ENCODE data around the gene NPRL2. TPM values are rescaled to one million over a fixed set of nuclear protein-coding genes. Genes with fewer than 3 reads are reported as not detected.

Gene NPRL2
- total and polyA plus RNA-seq, 5 donors: 16.7 to 24.3 (median 19.2) TPM

DNA sequence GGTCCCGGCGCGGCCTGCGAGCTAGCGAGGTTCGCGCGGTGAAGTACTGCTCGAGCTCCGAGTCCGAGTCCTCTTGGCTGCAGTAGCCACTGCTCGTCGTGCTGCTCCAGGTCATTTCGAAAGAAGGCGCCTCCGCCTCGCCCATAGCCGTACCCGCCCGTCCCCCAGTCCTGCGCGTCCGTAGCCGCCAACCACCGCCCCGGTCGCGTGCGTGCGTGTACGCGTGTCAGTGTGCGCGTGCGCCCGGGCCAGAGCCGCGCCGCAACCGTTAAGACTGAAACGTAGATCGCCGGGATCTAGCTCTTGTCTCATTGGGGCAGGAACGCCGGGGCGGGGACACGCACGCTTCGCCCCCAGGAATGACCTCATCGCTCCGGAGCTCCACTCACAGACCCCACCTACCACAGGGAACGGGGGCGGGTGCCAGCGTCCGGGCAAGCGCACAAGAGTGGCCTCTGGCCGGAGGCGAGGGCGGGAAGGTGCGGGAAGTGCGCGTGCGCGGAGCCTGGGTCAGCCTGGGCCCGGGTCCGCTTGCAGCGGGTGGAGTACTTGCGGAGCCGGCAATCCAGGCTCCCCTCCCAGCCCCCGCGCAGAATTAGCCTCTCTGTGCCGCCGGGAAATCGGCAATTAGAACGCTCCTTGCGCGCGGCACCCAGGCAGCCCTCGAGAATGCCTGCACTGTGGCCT, 13.3 kb downstream of the NPRL2 start:
- Histone ChIP-seq H3K4me3 (ENCODE audit: low read length) (peak overlapping the region; percentile 74), H3K4me1 (ENCODE audit: control insufficient read depth, insufficient read depth, low read length) (no peaks in the 10 kb centered on the region), H3K27me3 (ENCODE audit: control insufficient read depth, insufficient read depth) (no peaks in the 10 kb centered on the region), H3K9me3 (ENCODE audit: control insufficient read depth, low read length) (no peaks in the 10 kb centered on the region), H3K27ac (ENCODE audit: low read length) (peak overlapping the region; percentile 96)
- ATAC-seq (peak; percentile 82 to 91), DNase-seq (peak; percentile 100)
- intact Hi-C loops (cut with DNase I): no loop called here
- WGBS: under 1% methylated on average over 79 of the region's 79 CpGs

- intact Hi-C loops (cut with DNase I): no loop called here
- no peak for ATAC-seq
These were observed 14.0 kb downstream of the NPRL2 start for GRCh38 chr3:50336452-50337174.

DNA sequence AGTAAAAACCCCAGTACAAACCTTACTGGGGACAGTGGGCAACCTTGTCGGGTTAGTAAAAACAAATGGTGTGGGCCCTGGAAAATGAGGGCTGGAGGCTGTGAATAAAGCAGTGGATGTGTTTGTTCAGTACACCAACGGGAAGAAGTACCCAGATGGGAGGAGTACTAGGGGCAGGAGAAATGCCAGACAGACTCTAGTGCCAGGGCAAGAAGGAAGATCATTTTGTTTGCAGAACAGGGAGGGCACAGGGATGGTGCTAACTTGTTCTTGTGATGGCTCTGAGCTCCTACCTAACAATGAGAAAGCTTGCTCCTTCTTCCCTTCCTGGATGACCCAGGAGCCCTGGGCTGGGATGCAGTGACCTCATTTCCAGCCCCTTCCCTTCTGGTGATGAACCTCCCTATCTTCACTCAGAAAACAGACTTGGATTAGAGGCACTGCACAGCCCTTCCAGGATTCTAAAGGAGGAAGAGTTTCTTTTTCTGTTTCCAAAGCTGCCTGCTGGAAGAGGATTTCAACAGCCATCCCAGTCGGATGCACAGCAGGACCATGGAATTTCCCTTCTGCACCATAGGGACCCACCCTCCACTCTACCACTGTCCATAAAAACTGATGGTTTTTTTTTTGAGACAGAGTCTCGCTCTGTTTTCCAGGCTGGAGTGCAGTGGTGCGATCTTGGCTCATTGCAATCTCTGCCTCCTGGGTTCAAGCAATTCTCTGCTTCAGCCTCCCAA, 16.1 kb downstream of the NPRL2 start:
- Histone ChIP-seq H3K27me3 (ENCODE audit: control insufficient read depth, insufficient read depth) (no peaks in the 10 kb centered on the region), H3K27ac (ENCODE audit: low read length) (peak overlapping the region; percentile 63), H3K9me3 (ENCODE audit: control insufficient read depth, low read length) (no peaks in the 10 kb centered on the region), H3K4me3 (ENCODE audit: low read length) (no peak overlapping the region), H3K4me1 (ENCODE audit: control insufficient read depth, insufficient read depth, low read length) (no peaks in the 10 kb centered on the region)
- intact Hi-C loops (cut with DNase I): no loop called here
- peak in 1 of 3 donors; percentile 28 for DNase-seq
- 42% methylated on average over 5 of the region's 5 CpGs for WGBS
- ATAC-seq: no peak

More at GRCh38 chr3:50336452-50337174, 14.0 kb downstream of the NPRL2 start:
- no peaks in the 10 kb centered on the region for H3K27me3 ChIP-seq (ENCODE audit: control insufficient read depth, insufficient read depth)
- no peaks in the 10 kb centered on the region for H3K4me1 ChIP-seq (ENCODE audit: control insufficient read depth, insufficient read depth, low read length)
- no peaks in the 10 kb centered on the region for H3K9me3 ChIP-seq (ENCODE audit: control insufficient read depth, low read length)
- peak overlapping the region; percentile 74 for H3K4me3 ChIP-seq (ENCODE audit: low read length)
- DNase-seq: no peak
- peak overlapping the region; percentile 77 for H3K27ac ChIP-seq (ENCODE audit: low read length)
- WGBS: under 1% methylated on average over 31 of the region's 31 CpGs

DNA sequence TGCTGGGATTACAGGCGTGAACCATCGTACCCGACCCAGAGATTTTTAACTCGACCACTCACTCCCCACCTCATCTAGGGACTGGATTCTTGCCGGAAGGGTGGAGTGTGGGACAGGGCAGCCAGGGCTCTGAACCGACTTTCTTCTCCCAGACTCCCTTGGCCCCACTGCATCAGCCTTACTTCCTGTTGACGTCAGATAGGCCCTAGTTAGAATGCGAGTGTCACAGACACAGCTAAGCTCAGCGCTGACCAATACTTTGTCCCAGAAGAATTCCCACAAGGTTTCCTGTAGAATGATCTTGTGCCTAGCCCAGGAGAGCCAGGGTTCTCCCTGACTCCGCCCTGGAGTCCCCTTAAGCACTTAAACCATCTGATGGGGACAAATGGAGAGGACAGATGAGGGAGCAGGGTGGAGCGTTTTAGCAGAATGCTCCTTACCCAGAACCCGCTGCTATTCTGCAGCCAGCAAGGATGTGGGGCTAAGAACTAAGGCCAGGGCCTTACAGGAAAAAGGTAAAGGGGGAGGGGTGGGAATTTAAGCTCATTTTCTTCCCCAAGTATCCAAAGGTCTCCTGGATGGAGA, 16.7 kb downstream of the NPRL2 start:
- Histone ChIP-seq H3K4me1 (ENCODE audit: control insufficient read depth, insufficient read depth, low read length) (no peaks in the 10 kb centered on the region), H3K9me3 (ENCODE audit: control insufficient read depth, low read length) (no peaks in the 10 kb centered on the region), H3K27me3 (ENCODE audit: control insufficient read depth, insufficient read depth) (no peaks in the 10 kb centered on the region), H3K4me3 (ENCODE audit: low read length) (no peak overlapping the region), H3K27ac (ENCODE audit: low read length) (peak overlapping the region; percentile 71)
- intact Hi-C loops (cut with DNase I): no loop called here
- ATAC-seq (peak; percentile 40 to 64), DNase-seq (peak; percentile 81 to 87 (median 83))
- 41% methylated on average over 12 of the region's 12 CpGs for WGBS

DNA sequence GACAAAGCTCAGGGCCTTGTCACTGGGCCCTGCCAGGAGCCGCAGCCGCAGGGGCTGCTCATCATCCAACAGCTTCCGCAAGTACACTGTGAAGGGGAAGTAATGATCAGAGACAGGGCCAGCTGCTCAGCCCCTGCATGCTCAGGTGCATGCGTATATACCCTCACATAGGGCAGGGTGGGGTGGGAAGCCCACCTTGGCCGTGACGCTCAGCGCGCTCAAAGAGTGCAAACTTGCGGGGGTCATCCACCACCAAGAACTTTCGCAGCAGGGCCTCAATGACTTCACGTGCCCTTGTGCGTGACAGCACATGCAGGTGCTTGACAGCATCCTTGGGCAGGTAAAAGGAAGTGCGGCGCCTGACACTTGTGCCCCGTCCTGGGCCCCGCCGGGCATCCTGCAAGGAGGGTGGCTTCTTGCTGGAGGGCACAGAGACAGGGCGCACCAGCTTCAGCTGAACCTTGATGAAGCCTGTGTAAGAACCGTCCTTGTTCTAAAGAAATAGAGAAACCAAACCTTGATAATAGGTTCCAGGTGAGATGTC, 19.1 kb downstream of the NPRL2 start:
- DNase-seq (peak in 2 of 3 donors; percentile 17 to 40), ATAC-seq (no peak)
- Histone ChIP-seq H3K4me3 (ENCODE audit: low read length) (no peak overlapping the region), H3K27ac (ENCODE audit: low read length) (no peak overlapping the region), H3K27me3 (ENCODE audit: control insufficient read depth, insufficient read depth) (no peaks in the 10 kb centered on the region), H3K4me1 (ENCODE audit: control insufficient read depth, insufficient read depth, low read length) (peaks cover 3% of the 10 kb centered on the region), H3K9me3 (ENCODE audit: control insufficient read depth, low read length) (no peaks in the 10 kb centered on the region)
- intact Hi-C loops (cut with DNase I): no loop called here
- 95% methylated on average over 19 of the region's 19 CpGs for WGBS

- DNase-seq (peak; percentile 13 to 31 (median 29)), ATAC-seq (no peak)
- Histone ChIP-seq H3K4me1 (ENCODE audit: control insufficient read depth, insufficient read depth, low read length) (peaks cover 3% of the 10 kb centered on the region), H3K4me3 (ENCODE audit: low read length) (no peak overlapping the region), H3K9me3 (ENCODE audit: control insufficient read depth, low read length) (no peaks in the 10 kb centered on the region), H3K27me3 (ENCODE audit: control insufficient read depth, insufficient read depth) (no peaks in the 10 kb centered on the region), H3K27ac (ENCODE audit: low read length) (no peak overlapping the region)
- intact Hi-C loops (cut with DNase I): no loop called here
- WGBS: 86% methylated on average over 10 of the region's 10 CpGs
These were observed 20.2 kb downstream of the NPRL2 start for GRCh38 chr3:50330330-50330729.

GRCh38 chr3:50327943-50328691, 22.5 kb downstream of the NPRL2 start, which contains the start of gene TUSC2:
TSS of gene TUSC2 (minus strand) at chr3:50328223. CDS start at chr3:50328099, 124 bp downstream.
- no peaks in the 10 kb centered on the region for H3K9me3 ChIP-seq (ENCODE audit: control insufficient read depth, low read length)
- ATAC-seq (peak; percentile 63 to 88), DNase-seq (peak; percentile 97 to 99 (median 98))
- H3K4me3 ChIP-seq (ENCODE audit: low read length): peak within 1 kb of the TSS; percentile 85
- peaks cover 8% of the 10 kb centered on the region for H3K4me1 ChIP-seq (ENCODE audit: control insufficient read depth, insufficient read depth, low read length)
- 2% methylated on average over 55 of the region's 55 CpGs for WGBS
- peak within 1 kb of the TSS; percentile 87 for H3K27ac ChIP-seq (ENCODE audit: low read length)
- intact Hi-C loops (cut with DNase I): no loop called here
- H3K27me3 ChIP-seq (ENCODE audit: control insufficient read depth, insufficient read depth): no peaks in the 10 kb centered on the region

- DNase-seq: peak in 1 of 3 donors; percentile 40
- WGBS: 63% methylated on average over 4 of the region's 4 CpGs
- Histone ChIP-seq H3K4me3 (ENCODE audit: low read length) (peak overlapping the region; percentile 85), H3K4me1 (ENCODE audit: control insufficient read depth, insufficient read depth, low read length) (peaks cover 8% of the 10 kb centered on the region), H3K27ac (ENCODE audit: low read length) (no peak overlapping the region), H3K9me3 (ENCODE audit: control insufficient read depth, low read length) (no peaks in the 10 kb centered on the region), H3K27me3 (ENCODE audit: control insufficient read depth, insufficient read depth) (no peaks in the 10 kb centered on the region)
- intact Hi-C loops (cut with DNase I): no loop called here
- ATAC-seq: no peak
These were observed 23.4 kb downstream of the NPRL2 start for GRCh38 chr3:50327129-50327528.

GRCh38 chr3:50326182-50326541, 24.4 kb downstream of the NPRL2 start:
- intact Hi-C loops (cut with DNase I): no loop called here
- 92% methylated on average over 8 of the region's 8 CpGs for WGBS
- peak in 1 of 3 donors; percentile 51 for DNase-seq
- ATAC-seq: no peak
- no peak overlapping the region for H3K27ac ChIP-seq (ENCODE audit: low read length)
- H3K9me3 ChIP-seq (ENCODE audit: control insufficient read depth, low read length): no peaks in the 10 kb centered on the region
- H3K4me1 ChIP-seq (ENCODE audit: control insufficient read depth, insufficient read depth, low read length): peaks cover 8% of the 10 kb centered on the region
- H3K27me3 ChIP-seq (ENCODE audit: control insufficient read depth, insufficient read depth): no peaks in the 10 kb centered on the region
- H3K4me3 ChIP-seq (ENCODE audit: low read length): no peak overlapping the region

Data from right cardiac atrium (tissue), 5 donors.